GM19324 (cell line): ENCODE measurements around the gene TLE3.
"Not testable (repeated sequence)": the region's sequence is repeated elsewhere in the genome, so short reads cannot be mapped to it uniquely, and the experiment has no call there.

Experiments used
- ATAC-seq: cut with Tn5 transposase; IDR thresholded peaks from one replicate; pipeline ENCODE4 v1.9.1; 2021; ENCODE audit warnings: mild to moderate bottlenecking, moderate library complexity; ENCODE audit not compliant: unreplicated experiment, low FRiP score

The TLE3 gene

GRCh38 chr15:70097321-70098152, at the start of gene TLE3:
Gene TLE3 (minus strand): TSS chr15:70097917. CDS start chr15:70096798, 1,119 bp downstream.
- peak; percentile 45 for ATAC-seq

- ATAC-seq, result no peak
Measured at GRCh38 chr15:70147178-70147760, 49.6 kb upstream of the TLE3 start.

GRCh38 chr15:70146771-70147170, 49.1 kb upstream of the TLE3 start:
- ATAC-seq, result no peak

GRCh38 chr15:70146162-70146561, 48.4 kb upstream of the TLE3 start:
- ATAC-seq, result no peak

GRCh38 chr15:70145261-70145660, 47.5 kb upstream of the TLE3 start:
- no peak for ATAC-seq

- no peak for ATAC-seq
Measured at GRCh38 chr15:70142322-70143191, 44.8 kb upstream of the TLE3 start.

GRCh38 chr15:70142072-70142321, 44.3 kb upstream of the TLE3 start:
- no peak for ATAC-seq

GRCh38 chr15:70141376-70142071, 43.8 kb upstream of the TLE3 start:
- no peak for ATAC-seq

GRCh38 chr15:70140543-70141375, 43.0 kb upstream of the TLE3 start:
- ATAC-seq, result no peak

- no peak for ATAC-seq
Measured at GRCh38 chr15:70140025-70140542, 42.4 kb upstream of the TLE3 start.

- no peak for ATAC-seq
Measured at GRCh38 chr15:70137967-70138366, 40.2 kb upstream of the TLE3 start.

- not testable (repeated sequence) for ATAC-seq
Measured at GRCh38 chr15:70137021-70137420, 39.3 kb upstream of the TLE3 start.

GRCh38 chr15:70133781-70134421, 36.2 kb upstream of the TLE3 start:
- ATAC-seq, result no peak

GRCh38 chr15:70133296-70133695, 35.6 kb upstream of the TLE3 start:
- ATAC-seq, result no peak

GRCh38 chr15:70132571-70132970, 34.9 kb upstream of the TLE3 start:
- ATAC-seq, result no peak

- no peak for ATAC-seq
Measured at GRCh38 chr15:70132139-70132538, 34.4 kb upstream of the TLE3 start.

- ATAC-seq, result no peak
Measured at GRCh38 chr15:70128414-70129140, 30.9 kb upstream of the TLE3 start.

GRCh38 chr15:70127770-70128413, 30.2 kb upstream of the TLE3 start:
- ATAC-seq, result no peak
